Activated naive CD4-positive, alpha-beta T cell (primary cell): Measurements from ENCODE around the gene ATXN1L.
"Not testable (repeated sequence)": the region's sequence is repeated elsewhere in the genome, so short reads cannot be mapped to it uniquely, and the experiment has no call there.

Experiments
- DNase-seq, 4 experiments: peaks; one replicate each; lab custom pipeline; 2025; lab: John Stamatoyannopoulos, UW

ATXN1L gene

GRCh38 chr16:71852561-71852960 lies 6.8 kb downstream of the ATXN1L start:
- no peak for DNase-seq

DNA sequence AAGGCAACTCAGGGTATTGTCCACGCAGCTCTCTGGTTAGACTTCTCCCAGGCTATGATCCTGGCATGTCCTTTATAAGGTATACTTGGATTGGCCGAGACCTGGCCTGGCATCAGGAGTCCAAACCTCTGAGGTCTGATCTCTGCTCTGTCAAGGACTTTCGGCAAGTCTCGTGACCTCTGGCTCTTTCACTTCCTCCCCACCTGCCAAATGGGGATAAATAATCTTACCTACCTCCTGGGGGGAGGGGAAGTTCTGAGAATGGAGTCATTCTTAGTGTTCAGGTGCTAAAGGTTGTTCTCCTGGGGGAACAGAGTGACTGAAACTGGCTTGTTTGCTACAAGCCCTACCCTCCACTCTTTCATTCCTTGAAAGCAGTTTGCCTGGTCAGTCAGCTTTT lies 7.6 kb downstream of the ATXN1L start:
- no peak for DNase-seq

GRCh38 chr16:71854369-71854948 lies 8.7 kb downstream of the ATXN1L start:
- DNase-seq, result no peak

DNA sequence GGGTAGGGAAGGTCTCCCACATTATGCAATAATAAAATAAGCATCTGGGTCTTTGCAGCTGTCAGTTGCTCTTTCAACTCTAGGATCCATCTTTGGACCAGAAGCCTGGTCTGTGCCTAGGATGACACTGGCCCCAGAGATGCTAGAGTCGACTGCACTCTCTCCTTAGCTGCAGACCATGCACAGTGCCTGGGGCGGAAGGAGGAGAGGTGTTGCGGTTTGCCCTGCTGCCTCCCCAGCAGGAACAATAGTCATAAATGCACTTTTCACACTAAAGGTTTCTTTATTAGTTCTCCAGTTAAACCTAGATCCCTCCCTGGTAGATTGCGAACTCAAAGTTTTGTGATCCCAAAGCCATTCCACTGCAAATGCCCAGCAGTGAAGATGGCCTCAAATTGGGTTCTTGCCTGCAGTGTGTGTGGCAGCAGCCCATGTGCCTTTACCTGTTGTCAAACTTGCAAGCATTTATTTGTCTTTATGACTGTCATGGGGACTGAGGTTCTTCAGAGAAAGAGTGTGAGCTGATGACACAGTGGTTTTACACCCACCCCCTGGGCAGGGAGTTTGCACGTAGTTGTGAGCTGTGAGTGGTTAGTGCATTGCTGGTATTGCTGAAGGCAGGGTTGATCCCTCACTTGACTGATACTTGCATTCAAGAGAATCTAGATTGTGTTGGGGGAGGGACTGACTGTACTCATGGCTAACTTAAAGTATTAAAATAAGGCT lies 10.3 kb downstream of the ATXN1L start:
- no peak for DNase-seq

GRCh38 chr16:71859762-71860521 lies 14.2 kb downstream of the ATXN1L start:
- DNase-seq, result no peak

- DNase-seq, result no peak
Observed at GRCh38 chr16:71863995-71864394, 18.2 kb downstream of the ATXN1L start.

- no peak for DNase-seq
Observed at GRCh38 chr16:71865173-71865863, 19.5 kb downstream of the ATXN1L start.

DNA sequence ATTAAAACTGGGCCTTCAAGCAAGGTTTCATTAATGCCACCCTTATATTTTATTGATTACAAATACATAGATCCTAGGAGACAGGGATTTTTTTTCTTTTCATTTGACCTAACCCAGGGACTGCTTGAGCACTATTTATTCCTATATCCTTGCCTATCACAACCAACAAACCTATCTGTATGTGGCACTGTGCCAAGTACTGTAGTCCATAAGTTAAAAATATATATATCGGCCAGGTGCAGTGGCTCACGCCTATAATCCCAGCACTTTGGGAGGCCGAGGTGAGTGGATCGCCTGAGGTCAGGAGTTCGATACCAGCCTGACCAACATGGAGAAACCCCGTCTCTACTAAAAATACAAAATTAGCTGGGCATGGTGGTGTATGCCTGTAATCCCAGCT lies 21.4 kb downstream of the ATXN1L start:
- not testable (repeated sequence) for DNase-seq

DNA sequence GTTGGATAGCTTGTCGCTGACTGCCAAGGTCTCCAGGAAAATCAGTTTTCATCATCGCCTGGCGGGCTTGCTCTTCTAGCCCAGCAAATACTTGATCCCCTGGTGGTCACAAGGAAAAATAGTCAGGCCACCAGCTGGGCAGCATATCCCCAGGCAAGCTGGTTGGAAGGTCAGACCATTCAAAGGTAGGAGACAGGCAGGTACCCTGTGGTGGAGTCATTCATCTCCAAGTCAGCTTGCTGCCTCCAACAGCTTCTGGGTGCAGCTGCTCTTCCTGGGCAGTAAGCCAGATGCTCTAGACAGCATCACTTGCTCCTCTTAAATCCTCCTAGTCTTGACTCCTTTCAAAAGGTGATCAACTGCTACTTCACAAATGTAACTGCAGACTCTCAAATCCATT lies 22.2 kb downstream of the ATXN1L start:
- no peak for DNase-seq

- DNase-seq, result no peak
Observed at GRCh38 chr16:71869089-71869488, 23.3 kb downstream of the ATXN1L start.

GRCh38 chr16:71870818-71871217 lies 25.0 kb downstream of the ATXN1L start:
- DNase-seq, result no peak

DNA sequence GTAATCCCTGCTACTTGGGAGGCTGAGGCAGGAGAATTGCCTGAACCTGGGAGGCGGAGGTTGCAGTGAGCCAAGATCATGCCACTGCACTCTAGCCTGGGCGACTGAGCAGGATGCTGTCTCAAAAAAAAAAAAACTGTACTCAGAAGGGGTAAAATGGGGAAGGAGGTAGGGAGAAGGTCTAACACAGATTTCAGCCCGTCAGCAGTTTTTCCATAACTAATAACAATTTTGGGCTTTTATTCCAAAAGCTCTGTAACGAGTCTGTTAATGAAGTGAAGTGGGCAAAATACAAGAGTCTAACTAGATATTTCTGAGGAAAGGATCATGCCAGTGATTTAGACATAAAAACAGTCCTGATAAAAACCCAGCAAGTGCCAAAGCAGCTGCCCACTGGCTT lies 27.4 kb downstream of the ATXN1L start:
- no peak for DNase-seq

DNA sequence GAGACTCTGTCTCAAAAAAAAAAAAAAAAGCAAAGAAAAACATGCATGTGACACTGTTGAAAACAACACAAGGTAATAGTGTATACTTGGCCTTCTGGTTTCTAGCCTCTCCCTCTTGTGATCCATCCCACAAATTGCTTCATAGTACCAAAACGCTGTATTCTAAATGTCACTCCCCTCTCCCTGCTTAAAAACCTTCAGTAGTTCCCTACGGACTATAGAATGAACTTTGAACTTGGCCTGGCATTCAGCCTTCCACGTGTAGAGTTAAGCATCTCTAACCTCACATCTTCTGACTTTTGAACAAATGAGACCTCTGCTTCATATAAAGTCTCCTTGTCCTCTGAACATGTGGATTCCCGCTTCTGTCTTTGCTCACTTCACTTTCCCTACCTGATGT lies 33.1 kb downstream of the ATXN1L start:
- no peak for DNase-seq

DNA sequence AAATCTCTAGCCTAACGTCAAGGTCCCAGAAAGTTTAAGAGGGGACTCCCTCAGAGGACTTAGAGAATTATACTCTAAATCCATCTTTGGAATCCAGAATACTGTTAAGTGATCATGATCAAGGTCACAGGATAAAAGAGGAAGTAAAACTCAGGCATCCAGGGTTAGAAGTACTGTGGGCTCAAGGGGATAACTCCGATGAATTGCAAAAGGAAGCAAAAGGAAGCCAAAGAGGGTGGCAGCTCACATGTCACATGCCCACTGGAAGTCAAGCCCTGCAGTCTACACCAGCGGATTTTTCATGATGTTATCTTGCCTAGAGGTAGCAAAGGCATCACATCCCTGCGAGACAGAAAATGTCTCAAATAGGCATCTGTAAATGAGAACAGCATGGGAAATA lies 34.4 kb downstream of the ATXN1L start:
- no peak for DNase-seq

GRCh38 chr16:71882505-71883167 lies 36.9 kb downstream of the ATXN1L start:
- DNase-seq, result peak in 3 of 4 experiments; percentile 18 to 40 (median 38)

- peak in 1 of 4 experiments; percentile 43 for DNase-seq
Observed at GRCh38 chr16:71883168-71883848, 37.5 kb downstream of the ATXN1L start.

DNA sequence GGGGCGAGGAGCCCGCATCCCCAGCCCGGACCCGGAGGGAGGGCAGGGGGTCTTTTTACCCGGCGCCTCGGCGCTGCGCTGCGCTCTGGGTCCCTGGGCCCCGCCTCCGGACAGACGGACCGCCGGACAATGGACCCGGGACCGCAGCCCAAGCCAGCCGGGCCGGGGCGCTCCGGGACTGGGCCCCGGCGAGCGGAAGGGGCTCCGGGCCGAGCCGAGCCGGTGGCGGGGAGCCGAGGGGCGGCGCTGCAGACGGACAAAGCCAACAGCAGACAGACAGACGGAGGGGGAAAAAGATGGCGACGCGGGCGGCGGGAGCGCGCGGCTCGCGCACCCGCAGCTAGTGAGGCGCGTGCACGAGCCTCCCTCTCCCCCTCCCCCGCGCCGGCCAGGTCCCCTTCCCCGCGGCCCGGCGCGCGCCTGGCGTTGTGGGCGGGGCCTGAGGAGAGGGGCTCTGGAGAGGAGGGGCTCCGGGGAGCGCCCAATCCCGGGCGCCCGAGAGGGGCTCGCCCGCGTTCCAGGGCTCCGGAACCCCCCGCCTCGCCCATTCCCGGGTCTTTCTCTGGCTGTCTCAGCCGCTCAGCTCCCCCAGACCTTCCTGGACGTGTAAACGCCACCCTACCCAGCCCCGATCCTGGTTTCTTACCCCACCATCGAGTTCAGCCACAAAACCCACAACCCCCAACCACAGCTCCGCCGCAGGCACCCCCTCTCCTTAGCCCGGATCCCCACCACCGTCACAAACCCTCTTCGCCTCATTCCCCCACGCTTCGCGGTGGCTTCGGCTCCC lies 38.3 kb downstream of the ATXN1L start, which contains the start of gene ZNF821:
Gene ZNF821 (minus strand): TSS at position 334 of the 790 bp plus-strand sequence. CDS start 4,236 bp downstream, outside the sequence.
- peak; percentile 31 to 61 (median 36) for DNase-seq

DNA sequence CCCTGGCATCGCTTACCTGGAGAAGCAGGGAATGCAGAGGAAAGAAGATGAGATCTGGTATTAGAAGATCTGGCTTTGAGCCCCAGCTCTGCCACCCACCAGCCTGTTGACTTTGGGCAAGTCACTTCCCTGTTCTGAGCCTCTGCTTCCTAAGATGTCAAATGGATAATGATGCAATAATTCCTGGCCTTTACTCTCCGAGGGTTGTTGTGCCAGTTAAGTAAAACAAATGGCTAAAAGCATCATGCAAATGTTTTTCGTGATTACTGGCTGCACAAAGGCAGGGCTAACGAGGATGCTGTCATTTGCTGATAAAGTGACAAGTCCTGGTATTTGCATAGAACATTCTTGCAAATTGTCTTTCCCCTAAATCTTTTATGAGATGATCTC lies 39.5 kb downstream of the ATXN1L start:
- no peak for DNase-seq

GRCh38 chr16:71889147-71889546 lies 43.4 kb downstream of the ATXN1L start:
- DNase-seq, result no peak

GRCh38 chr16:71893888-71894228 lies 48.1 kb downstream of the ATXN1L start:
- no peak for DNase-seq
